ENCODE results near the gene ANKRD28. TPM values are rescaled to one million over a fixed set of nuclear protein-coding genes. Genes with fewer than 3 reads are reported as not detected.

ANKRD28 gene
- total RNA-seq, 1 experiment from 2014 or later, result 89.3 TPM

- intact Hi-C loops (cut with micrococcal nuclease; ENCODE audit: unreplicated experiment) (no loop called here), in situ Hi-C loops (cut with HindIII; ENCODE audit: low pct_unique_long_range_greater_than_20kb, low sequenced_read_pairs) (no loop called here)
- H3K27ac ChIP-seq (ENCODE audit: low read length), result peak overlapping the region; percentile 89
- H3K36me3 ChIP-seq (ENCODE audit: control insufficient read depth, insufficient read depth, low read length), result no peaks in the 10 kb centered on the region
- CTCF ChIA-PET, result no interaction called here
- POLR2A ChIA-PET, result no interaction called here
- H3K4me1 ChIP-seq (ENCODE audit: control insufficient read depth, insufficient read depth, low read length), result peaks cover 50% of the 10 kb centered on the region
- H3K27me3 ChIP-seq (ENCODE audit: control insufficient read depth, insufficient read depth, low read length), result no peaks in the 10 kb centered on the region
- BruUV-seq (replicated peaks), result no TSS peak
- no peak for TF ChIP-seq SIN3A (IDR thresholded peaks at IDR 0.05; ENCODE audit: borderline replicate concordance, insufficient read depth, low read depth, low read length)
- no peak for TF ChIP-seq TCF7L2 (IDR thresholded peaks at IDR 0.05; ENCODE audit: low read depth, low read length)
- TF ChIP-seq REST (IDR thresholded peaks at IDR 0.05; ENCODE audit: insufficient read depth in 1 of 2, low read depth in 2 of 2, low read length in 1 of 2), result no peak
- no peak for TF ChIP-seq POLR2AphosphoS5 (IDR thresholded peaks at IDR 0.05; ENCODE audit: low read depth, low read length)
- TF ChIP-seq CTCF (IDR thresholded peaks at IDR 0.05), result no peak
- DNase-seq (ENCODE audit: low read depth, low spot score) (no peak), ATAC-seq (no peak)
- no peaks in the 10 kb centered on the region for H3K9me3 ChIP-seq (ENCODE audit: control insufficient read depth, insufficient read depth, low read depth, low read length)
- no peak overlapping the region for H3K4me3 ChIP-seq (ENCODE audit: low read depth in 2 of 2, low read length in 2 of 2)
Measured at GRCh38 chr3:15637131-15637951, 160.4 kb downstream of the ANKRD28 start.

- Histone ChIP-seq H3K9me3 (ENCODE audit: control insufficient read depth, insufficient read depth, low read depth, low read length) (no peaks in the 10 kb centered on the region), H3K27me3 (ENCODE audit: control insufficient read depth, insufficient read depth, low read length) (no peaks in the 10 kb centered on the region), H3K36me3 (ENCODE audit: control insufficient read depth, insufficient read depth, low read length) (no peaks in the 10 kb centered on the region), H3K27ac (ENCODE audit: low read length) (peak overlapping the region; percentile 99), H3K4me1 (ENCODE audit: control insufficient read depth, insufficient read depth, low read length) (peaks cover 61% of the 10 kb centered on the region), H3K4me3 (ENCODE audit: low read depth in 2 of 2, low read length in 2 of 2) (no peak overlapping the region)
- ChIA-PET POLR2A (interaction anchor here (0.6 kb wide), 1 partner anchor 128 kb away, joined by 4 read pairs; no protein-coding TSS in a partner anchor), CTCF (no interaction called here)
- no TSS peak for BruUV-seq (replicated peaks)
- TF ChIP-seq CTCF (IDR thresholded peaks at IDR 0.05) (no peak), REST (IDR thresholded peaks at IDR 0.05; ENCODE audit: insufficient read depth in 1 of 2, low read depth in 2 of 2, low read length in 1 of 2) (no peak), POLR2AphosphoS5 (IDR thresholded peaks at IDR 0.05; ENCODE audit: low read depth, low read length) (no peak)
- no peak for DNase-seq (ENCODE audit: low read depth, low spot score)
- in situ Hi-C loops (cut with HindIII; ENCODE audit: low pct_unique_long_range_greater_than_20kb, low sequenced_read_pairs) (no loop called here), intact Hi-C loops (cut with micrococcal nuclease; ENCODE audit: unreplicated experiment) (no loop called here)
- peak; percentile 42 for ATAC-seq
Measured at GRCh38 chr3:15636028-15636709, 161.6 kb downstream of the ANKRD28 start.
